GM12865 (cell line): ENCODE data around the gene TKTL1.
A peak's percentile ranks its signal among the peaks of the same experiment; 100 is the strongest.

Experiments
- DNase-seq: peaks from one replicate; pipeline ENCODE4 v3.0.0; 2010; ENCODE audit warnings: low read depth
- H3K4me3 ChIP-seq: 2 replicates; pipeline ENCODE4 v1.5.1; 2011; ENCODE audit warnings: mild to moderate bottlenecking, low read depth, low read length, control low read depth
- TF ChIP-seq, protein P1 (sequence below): IDR thresholded peaks from 2 replicates; pipeline ENCODE4 v1.5.1; 2011; ENCODE audit warnings: low read length, control low read depth, low read depth, inconsistent platforms; ENCODE audit not compliant: insufficient read depth; ENCODE audit errors: missing control alignments

TKTL1 gene

DNA sequence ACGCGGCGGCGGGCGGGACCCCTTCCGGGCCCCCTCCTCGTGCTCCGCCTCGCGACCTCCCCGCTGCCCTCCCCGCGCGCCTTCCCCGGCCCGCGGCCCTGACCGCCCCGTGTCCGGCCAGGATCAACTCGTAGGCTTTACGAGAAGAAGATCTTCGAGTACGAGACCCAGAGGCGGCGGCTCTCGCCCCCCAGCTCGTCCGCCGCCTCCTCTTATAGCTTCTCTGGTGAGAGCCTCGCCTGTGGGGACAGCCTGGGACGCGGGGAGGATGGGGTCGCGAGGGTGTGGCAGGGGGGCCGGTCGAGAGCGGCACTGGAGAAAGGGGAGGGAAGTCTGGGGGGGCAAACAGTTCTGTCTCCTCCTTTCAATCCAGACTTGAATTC is 84.0 kb downstream of the TKTL1 start:
- DNase-seq: no peak
- TF ChIP-seq, protein P1, sequence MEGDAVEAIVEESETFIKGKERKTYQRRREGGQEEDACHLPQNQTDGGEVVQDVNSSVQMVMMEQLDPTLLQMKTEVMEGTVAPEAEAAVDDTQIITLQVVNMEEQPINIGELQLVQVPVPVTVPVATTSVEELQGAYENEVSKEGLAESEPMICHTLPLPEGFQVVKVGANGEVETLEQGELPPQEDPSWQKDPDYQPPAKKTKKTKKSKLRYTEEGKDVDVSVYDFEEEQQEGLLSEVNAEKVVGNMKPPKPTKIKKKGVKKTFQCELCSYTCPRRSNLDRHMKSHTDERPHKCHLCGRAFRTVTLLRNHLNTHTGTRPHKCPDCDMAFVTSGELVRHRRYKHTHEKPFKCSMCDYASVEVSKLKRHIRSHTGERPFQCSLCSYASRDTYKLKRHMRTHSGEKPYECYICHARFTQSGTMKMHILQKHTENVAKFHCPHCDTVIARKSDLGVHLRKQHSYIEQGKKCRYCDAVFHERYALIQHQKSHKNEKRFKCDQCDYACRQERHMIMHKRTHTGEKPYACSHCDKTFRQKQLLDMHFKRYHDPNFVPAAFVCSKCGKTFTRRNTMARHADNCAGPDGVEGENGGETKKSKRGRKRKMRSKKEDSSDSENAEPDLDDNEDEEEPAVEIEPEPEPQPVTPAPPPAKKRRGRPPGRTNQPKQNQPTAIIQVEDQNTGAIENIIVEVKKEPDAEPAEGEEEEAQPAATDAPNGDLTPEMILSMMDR: no peak
- H3K4me3 ChIP-seq: peak overlapping the region; percentile 78
